GM03348 (cell line): Measurements from ENCODE around the gene TKFC.

ENCODE experiments used
- DNase-seq: peaks from one replicate; pipeline ENCODE4 v3.0.0; 2012; ENCODE audit warnings: low spot score

Gene TKFC, protein sequence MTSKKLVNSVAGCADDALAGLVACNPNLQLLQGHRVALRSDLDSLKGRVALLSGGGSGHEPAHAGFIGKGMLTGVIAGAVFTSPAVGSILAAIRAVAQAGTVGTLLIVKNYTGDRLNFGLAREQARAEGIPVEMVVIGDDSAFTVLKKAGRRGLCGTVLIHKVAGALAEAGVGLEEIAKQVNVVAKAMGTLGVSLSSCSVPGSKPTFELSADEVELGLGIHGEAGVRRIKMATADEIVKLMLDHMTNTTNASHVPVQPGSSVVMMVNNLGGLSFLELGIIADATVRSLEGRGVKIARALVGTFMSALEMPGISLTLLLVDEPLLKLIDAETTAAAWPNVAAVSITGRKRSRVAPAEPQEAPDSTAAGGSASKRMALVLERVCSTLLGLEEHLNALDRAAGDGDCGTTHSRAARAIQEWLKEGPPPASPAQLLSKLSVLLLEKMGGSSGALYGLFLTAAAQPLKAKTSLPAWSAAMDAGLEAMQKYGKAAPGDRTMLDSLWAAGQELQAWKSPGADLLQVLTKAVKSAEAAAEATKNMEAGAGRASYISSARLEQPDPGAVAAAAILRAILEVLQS

DNA sequence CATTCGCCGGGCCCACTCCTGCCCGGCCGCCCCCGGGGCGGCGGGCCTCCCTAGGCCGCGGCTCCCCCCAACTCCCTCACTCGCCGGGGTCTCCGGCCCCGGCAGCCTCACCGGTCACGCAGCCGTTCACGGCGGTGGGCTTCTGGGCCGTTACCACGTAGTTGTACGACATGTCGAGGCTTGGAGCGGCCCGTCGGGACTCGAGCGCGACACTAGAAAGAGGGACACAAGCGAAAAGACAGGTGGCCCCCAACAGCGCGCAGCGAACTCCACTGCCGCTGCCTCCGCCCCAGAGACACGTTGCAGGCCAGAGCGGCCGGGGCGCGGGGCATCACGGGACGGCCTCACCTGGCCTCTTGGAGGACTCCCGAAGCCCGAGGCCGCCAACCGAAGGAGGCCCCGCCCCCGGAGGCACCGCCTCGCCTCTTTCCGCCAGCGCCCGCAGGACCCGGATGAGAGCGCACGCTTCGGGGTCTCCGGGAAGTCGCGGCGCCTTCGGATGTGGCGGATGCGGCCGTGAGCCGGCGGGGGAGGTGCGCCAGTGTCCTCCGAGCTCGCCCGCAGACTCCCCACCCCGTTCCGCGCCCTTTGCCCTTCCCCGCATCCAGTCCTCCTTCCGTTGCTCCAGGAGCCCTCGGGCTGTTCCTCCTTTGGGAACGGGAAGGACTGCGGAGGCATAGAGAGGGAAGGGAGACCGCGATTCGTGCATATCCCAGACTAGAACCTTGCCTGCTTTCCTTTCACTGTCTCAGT, at the start of gene TKFC, which contains the start of gene DDB1:
TKFC (plus strand) TSS at position 432 of the 753 bp plus-strand sequence. CDS start 1,501 bp downstream, outside the sequence.
DDB1 (minus strand) TSS at position 309 of the 753 bp plus-strand sequence; CDS start at position 172, 137 bp downstream.
- peak; percentile 97 for DNase-seq

DNA sequence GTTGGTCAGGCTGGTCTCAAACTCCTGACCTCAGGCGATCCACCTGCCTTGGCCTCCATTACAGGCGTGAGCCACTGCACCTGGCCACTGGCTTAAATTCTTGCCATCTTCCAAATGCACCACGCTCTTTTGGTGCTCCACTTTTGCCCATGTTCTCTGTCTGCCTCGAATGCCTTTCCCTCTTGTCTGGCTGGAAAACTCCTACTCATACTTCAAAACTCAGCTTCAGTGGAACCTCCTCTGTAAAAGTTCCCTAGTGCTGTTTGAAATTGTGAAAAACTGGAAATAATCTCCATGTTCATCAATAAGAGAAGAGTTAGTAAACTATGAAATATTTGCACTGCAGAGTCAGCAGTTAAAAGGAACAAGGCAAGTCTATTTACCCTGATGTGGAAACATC, 49.4 kb upstream of the TKFC start:
- no peak for DNase-seq

DNA sequence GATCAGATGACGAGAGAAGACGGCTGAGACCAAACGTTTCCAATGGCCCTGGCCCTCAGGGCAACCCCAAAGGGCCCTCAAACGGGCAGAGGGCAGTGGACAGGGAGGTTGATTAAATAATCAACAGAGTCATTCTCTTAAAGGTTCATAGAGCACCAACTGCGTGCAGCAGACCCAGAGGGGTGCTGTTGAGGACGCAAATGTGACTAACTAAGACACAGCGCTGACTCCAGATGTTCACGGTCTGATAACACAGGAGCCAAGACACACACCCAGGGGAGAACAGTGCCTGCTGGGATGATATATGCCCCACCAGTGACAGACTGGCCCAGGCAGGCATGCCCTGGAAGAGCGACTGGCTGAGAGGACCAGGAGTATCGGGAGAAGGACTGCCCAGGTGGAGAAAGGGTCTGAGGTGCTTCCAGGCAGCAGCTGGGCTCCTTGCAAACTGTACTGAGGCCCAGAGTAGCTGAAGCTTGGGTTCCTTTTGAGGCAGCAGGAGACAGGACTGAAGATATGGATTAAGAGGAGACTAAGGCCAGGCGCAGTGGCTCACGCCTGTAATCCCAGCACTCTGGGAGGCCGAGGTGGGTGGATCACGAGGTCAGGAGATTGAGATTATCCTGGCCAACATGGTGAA, 45.6 kb upstream of the TKFC start:
- DNase-seq: no peak

DNA sequence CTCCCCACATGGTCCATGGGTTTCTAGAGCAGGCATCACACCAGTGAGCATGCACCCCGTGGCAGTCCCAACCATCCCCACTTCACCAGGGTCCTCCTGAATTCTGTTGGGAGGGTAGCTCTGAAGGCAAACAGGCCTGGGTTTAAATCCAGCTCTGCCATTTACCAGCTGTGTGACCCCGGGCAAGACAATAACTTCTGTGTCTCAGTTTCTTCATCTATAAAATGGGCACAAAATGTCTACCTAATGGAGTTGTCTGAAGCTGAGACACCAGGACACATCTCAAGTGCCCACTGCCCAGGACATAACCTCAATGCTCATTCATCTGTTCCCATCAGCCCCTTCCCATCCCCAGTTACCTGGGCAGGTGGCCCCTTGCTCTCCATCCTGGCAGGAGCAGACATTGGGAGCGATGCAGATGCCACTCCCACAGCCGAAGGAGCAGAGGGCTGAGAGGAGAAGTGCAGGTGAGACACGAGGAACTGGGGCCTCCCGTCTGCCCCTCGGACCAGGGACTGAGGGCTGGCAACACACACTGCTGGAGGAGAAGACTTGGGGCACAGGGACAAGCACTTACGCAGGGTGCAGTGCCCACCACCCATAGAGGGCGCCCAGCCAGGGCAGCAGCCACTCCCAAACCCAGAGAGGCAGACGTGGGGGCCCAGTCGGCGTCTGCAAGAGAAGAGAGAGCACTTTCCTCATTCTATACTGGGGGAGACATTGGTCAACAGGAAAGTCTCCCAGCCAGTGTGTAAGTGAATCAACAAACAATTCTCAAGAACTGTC, 41.9 kb upstream of the TKFC start:
- DNase-seq: no peak

DNA sequence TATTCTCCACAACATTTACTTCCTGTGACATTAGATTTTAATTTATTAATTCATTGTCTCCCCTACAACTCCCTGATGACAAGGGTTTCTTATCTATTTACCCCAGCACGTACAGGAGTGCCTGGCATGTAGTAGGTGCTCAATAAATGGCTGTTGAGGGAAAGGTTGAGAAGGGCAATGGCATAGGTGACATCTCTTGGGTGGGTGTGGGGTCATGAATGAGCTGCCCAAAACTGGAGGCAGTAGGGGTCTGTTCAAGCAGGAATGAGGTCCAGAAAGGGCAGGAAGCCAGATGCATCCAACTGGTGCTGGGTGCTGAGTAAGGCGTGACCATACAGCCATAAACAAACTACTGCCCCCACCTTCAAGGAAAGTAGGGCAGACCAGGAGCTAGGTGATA, 40.7 kb upstream of the TKFC start:
- no peak for DNase-seq

DNA sequence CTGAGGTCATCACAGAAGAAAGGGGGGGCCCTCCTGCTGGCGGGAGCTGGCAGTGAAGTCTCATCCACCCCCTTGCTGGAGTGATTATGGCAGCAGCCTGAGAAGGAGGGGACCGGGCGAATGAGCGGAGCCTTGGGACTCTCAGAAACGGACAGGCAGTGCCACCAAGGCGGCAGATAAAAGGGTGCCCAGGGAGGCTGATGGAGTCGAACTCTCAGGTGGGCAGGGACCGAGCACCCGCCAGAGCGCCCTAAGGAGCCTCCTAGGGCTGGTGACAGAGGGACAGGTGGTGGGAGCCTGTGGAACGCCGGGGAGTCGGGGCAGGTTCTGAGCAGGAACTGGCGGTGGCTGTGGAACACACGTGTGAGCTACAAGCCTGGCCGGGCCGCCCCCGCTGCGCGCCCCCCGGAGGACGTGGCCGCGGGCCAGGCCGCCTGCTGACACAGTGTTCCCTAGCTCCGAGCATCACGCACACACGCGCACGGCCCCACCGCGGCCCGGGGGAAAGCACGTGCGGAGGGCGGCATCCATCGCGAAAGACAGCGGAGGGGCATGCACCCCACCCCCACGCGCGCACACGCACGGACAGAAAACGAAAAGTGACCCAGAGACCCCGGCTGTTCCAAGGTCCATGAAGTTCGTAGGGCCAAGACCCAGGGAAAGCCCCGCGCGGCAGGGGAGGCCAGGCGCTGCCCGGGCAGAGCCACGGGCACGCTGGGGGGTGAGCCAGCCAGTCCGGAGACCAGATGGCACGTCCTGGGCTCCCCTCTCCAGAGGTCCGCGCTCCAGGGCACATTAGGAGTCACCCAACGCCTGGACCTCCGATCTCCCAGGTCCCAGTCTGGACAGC, 38.9 kb upstream of the TKFC start:
- DNase-seq: peak; percentile 67

DNA sequence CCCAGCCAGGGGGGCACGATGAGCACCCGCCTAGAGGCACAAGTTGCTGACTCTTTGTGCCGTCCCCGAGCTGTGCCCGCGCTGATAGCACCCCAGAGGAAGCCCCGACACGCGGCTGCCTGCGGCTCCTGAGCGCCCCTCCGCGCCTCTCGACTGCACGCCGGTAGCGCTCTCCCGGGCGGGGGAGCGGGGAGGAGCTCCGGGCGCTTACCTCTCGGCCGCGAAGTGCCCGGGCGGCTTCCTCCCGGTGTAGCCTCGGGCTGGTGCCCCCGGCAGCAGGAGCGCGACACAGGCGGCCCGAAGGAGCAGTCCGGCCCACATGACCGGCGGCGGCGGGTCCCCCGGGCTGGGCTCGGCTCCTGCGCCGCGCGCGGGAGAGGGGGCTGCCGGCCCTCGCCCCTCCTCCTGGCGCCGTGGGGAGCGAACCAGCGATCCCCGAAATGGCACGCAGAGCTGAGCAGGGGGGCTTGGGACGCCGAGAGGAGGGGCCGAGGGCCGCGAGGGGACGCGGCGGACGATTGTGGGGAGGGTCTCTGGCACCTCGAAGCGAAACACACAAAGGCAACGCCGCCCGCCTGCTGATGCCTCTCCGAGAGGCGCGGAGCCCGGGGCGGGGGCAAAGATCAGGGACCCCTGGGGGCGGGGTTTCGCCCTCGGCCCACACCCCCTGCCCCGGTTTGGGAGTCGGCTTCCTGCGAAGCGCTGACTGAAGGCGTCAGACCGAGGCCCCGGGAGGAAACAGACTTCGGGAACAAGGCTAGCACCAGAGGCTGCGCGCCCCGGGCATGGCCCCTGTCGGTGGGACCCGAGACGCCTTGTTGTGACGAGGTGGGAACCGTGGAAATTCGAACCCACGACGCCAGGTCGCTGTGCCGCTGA, 38.1 kb upstream of the TKFC start, which contains the start of gene VWCE:
VWCE (minus strand) TSS at position 600 of the 879 bp plus-strand sequence; CDS start at position 321, 279 bp downstream.
- peak; percentile 85 for DNase-seq

DNA sequence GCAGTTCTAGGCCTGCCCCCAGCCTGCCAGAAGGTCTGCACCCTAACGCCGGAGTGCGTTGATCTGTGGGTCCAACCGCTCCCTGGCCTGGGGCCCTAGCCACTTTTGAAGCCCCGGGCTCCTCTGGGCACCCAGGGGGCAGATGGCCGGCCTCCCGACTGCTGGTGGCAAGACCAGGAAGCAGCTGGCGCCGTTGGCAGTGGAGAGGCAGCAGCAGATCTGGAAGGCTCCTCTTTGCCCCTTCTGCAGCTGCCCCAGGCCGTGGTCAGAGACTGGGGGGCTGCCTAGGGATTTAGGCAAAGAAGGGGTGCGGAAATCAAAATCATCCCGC, 37.5 kb upstream of the TKFC start:
- no peak for DNase-seq

DNA sequence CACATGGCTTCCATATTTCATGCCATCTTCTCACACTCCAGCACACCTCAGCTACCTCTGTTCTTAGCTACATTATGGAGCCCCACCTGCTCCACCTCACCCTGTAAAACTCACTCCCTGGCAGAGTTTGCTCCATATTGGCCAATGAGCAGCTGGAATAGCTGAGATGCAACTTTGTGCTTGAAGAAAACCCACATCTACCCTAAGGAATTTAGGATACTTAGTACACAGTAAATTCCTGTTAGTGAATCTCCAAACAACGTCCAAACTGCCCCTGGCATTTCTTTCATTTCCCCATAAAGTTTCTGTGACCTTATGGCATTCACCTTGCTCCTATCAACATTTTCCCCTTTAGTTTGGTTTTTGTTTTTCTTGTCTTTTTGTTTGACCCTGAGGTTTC, 35.7 kb upstream of the TKFC start:
- peak; percentile 68 for DNase-seq

DNA sequence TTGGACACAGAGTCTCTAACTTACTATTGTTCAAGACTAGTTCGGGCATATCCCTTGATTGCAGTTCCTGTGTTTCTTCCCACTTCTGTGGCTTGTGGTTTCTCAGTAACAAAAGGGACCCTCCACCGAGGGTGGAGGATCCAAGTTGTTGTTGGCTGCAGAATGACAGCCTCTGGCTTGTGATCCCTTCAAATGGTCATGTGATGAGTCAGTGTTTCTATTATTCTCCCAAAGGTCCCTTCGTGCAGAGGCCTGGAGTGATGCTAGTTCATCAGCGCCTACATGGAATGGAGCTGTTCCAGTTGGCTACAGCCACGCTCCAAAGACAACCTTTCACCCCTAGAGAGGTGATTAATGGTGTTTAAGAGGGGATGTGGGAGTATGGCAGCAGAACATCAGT, 35.3 kb upstream of the TKFC start:
- peak; percentile 91 for DNase-seq

DNA sequence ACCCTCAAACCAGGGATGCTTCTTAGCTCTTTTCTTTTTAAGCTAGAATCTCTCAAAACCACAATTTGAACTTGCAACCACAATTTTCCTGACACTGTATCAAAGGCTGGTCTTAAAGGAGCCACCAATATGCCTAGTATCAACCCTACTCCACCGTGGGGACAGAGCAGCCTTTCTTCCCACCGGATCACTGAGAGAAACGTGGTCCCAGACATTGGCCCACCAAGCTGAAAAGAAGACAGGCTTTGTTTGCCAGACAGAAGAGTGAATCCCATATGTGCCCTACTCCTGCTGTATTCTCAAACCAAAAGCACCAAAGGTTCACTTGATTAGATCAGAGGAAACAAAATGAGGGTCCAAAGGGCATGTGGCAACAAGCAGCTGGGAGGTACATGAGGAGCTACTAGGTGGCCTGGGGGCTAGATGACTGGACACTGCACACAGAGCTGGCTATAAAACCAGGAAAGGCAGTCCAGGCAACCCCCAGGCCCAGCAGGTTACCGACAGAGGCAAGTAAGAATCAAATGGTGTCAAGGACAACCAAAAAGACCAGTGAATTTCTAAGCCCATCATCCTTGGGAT, 34.3 kb upstream of the TKFC start:
- no peak for DNase-seq

DNA sequence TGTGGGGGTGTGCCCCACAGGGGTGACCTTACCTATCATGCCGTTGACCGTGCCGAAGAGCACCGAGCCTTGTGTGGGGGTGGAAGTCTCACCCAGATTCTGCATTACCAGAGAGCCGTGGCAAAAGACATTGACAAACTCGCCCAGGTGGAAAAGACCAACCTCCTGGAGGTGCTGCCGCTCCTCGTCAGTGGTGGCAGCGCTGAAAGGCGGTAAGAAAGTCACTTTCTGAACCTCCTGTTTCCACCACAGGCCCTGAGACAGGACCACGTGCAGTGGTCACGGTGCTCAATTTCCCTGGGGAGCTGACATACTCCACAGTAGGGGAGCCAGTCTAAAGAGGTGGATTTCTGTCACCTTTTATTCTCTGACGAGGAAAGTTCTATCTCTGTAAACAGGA, 30.5 kb upstream of the TKFC start:
- DNase-seq: no peak

DNA sequence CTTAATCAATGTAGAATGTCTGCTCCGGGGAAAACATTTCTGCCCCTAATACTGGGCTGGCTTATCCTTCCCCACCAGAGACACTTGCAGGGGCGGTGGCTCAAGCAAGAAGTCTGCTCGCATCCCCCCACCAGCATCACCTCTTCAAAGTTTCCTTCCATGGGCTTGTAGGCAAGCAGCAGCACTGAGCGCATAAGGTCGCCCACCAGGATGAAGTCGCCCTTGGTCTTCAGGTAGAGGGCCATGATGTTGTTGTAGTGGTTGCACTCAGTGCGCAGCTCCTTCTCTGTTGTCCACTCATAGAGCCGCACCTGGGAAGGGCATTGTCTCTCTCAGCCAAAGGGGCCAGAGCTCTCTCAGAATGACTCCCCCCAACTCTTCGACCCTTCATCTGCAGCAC, 29.3 kb upstream of the TKFC start:
- no peak for DNase-seq

DNA sequence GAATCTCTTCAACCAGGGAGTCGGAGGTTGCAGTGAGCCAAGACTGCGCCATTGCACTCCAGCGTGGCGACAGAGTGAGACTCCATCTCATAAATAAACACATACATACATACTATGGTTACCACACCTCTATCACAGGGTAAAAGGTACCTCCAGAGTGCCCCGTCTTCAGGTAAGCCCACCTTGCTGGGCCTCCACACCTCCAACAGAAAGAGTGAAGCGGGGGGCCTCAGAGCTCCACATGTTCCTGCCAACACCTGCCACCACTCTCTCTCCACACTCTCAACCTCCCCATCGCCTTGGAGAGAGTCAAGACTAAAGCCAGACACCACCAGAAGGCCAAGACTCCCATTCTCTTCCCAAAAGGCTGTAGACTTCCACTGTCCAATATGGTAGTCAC, 27.6 kb upstream of the TKFC start:
- no peak for DNase-seq

DNA sequence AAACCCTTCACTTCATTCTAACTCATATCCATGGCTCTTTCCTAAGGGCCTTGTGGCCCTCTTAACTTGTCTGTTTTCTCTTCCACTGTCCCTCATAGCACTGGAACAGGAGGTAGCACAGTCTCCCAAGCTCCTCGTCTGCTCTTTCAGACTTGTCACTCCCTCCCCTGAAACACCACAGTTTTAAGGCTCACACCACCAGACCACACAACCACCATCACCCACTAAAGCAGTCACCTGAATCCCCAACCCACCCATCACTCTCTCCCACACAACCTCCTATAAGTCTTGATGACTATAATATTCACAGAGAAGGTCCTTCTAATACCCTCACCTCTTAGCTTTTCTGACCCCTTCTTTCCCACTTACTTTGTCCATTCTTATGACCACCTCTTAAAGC, 26.8 kb upstream of the TKFC start:
- no peak for DNase-seq

DNA sequence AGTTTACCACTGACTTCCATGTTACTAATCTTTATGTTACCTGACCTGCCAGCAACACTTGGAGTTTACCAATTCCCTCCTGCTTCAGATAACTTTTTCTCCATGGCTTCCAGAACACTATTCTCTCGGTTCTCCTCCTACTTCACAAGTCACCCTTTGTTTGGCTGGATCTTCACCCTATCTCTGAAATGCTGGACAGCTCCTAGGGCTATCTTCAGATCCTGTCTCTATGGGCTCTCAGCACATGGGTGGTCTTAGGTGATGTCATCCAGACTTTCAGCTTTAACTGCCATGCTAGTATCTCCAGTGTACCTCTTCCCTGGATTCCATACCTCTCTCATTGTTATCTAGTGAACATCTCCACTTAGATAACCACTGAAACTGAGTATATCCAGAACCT, 25.7 kb upstream of the TKFC start:
- DNase-seq: no peak

DNA sequence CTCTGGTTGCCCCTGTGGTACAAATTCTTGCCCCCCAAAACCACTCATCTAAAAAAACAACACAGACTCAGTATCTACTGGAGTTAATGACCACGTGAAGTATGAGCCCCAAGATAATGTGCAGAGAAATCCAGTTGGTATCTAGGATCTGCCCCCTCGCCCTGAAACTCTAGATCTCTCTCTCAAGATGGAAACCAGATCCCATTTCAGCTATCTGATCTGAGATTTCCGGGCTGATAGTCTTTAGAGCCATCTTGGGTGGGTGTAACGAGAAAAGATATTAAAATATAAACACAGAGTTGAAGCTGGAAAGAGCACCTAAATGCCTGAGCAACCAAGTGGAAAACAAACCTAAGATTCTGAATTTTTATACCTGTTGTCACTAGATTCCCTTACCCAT, 23.9 kb upstream of the TKFC start:
- DNase-seq: no peak

DNA sequence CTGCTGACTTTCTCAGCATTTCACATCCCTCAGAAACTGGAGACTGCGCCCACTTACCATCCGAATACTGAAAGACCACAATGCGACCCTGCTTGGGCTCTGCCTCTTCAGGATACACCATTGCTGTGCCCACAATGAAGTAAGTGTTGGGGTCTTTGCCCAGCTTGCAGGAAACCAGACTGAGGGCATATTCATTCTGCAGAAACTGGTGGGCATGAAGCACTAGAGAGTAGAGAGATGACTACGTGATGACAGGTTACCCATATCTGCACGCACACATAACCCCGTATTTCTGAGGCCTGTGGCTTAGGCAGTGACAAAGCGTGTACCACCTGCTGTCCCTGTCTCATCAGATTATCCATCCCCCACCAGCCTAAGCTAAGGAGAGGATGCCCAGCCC, 23.3 kb upstream of the TKFC start:
- DNase-seq: no peak

DNA sequence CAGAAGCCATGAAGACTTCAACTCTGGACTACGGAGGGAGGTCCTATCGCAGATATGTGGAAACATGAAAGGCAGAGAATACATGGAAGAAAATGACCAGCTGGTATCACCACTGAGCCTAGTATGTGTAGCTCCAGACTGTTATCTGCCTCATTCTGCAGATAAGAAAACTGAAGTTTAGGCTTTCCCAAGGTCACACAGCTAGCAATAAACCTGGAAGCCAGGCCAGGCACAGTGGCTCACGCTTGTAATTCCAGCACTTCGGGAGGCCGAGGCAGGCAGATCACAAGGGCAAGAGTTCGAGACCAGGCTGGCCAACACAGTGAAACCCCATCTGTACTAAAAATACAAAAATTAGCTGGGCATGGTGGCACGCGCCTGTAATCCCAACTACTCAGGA, 22.3 kb upstream of the TKFC start:
- DNase-seq: no peak
